PC-9 (cell line): ENCODE measurements around the gene C3orf18. TPM values are rescaled to one million over a fixed set of nuclear protein-coding genes. Genes with fewer than 3 reads are reported as not detected.
A peak's percentile ranks its signal among the peaks of the same experiment; 100 is the strongest.

Experiments used
- BruUV-seq: library from RNA; stranded (reverse); fragments of 400-500 nt; replicated peaks from 2 replicates; lab custom pipeline; 2021; lab: Mats Ljungman, UMichigan
- CTCF ChIA-PET: fragments of 300-600 bp; sonication (Branson Sonifier 250); formaldehyde crosslinking; loops from one replicate; lab custom pipeline; 2022; ENCODE audit warnings: antibody characterized with exemption; lab: Charles Lee
- POLR2A ChIA-PET: fragments of 300-600 bp; sonication (Branson Sonifier 250); formaldehyde crosslinking; loops from one replicate; lab custom pipeline; 2022; ENCODE audit warnings: antibody characterized with exemption; ENCODE audit not compliant: unreplicated experiment; lab: Charles Lee
- DNase-seq, 2 experiments: peaks; one replicate each; pipeline versions ENCODE4 v3.0.0 to v3.0.0-alpha.2; 2015 to 2022; ENCODE audit warnings: mixed read lengths in 1 of 2
- H2AFZ ChIP-seq: fragments of 200-600 bp; sonication (generic); 2 replicates; pipeline ENCODE4 v1.8.1; 2017; ENCODE audit warnings: antibody characterized with exemption
- H3F3A ChIP-seq: fragments of 200-600 bp; sonication (generic); 2 replicates; pipeline ENCODE4 v1.8.1; 2017; ENCODE audit warnings: antibody characterized with exemption, mild to moderate bottlenecking, low read depth; ENCODE audit not compliant: insufficient read depth
- H3K27ac ChIP-seq: fragments of 200-600 bp; sonication (generic); 2 replicates; pipeline ENCODE4 v1.6.1; 2016; ENCODE audit warnings: mixed run types
- H3K27me3 ChIP-seq: fragments of 200-600 bp; sonication (generic); 2 replicates; pipeline ENCODE4 v1.6.1; 2016; ENCODE audit warnings: low read depth, mixed run types; ENCODE audit not compliant: insufficient read depth
- H3K36me3 ChIP-seq: fragments of 200-600 bp; sonication (generic); 2 replicates; pipeline ENCODE4 v1.6.1; 2016; ENCODE audit warnings: low read depth, mixed run types
- H3K4me1 ChIP-seq: fragments of 200-600 bp; sonication (generic); replicated peaks from 2 replicates; pipeline ENCODE4 v1.6.1; 2016; ENCODE audit warnings: mixed run types; ENCODE audit not compliant: insufficient read depth
- H3K4me2 ChIP-seq: fragments of 200-600 bp; sonication (generic); 2 replicates; pipeline ENCODE4 v1.6.1; 2017; ENCODE audit warnings: mixed run types
- H3K4me3 ChIP-seq: fragments of 200-600 bp; sonication (generic); 2 replicates; pipeline ENCODE4 v1.6.1; 2016; ENCODE audit warnings: mixed run types
- H3K79me2 ChIP-seq: fragments of 200-600 bp; sonication (generic); 2 replicates; pipeline ENCODE4 v1.6.1; 2017; ENCODE audit warnings: low read depth, mixed run types
- H3K9me2 ChIP-seq: fragments of 200-600 bp; sonication (generic); 2 replicates; pipeline ENCODE4 v1.8.1; 2017; ENCODE audit warnings: mild to moderate bottlenecking; ENCODE audit not compliant: insufficient read depth
- H3K9me3 ChIP-seq: fragments of 200-600 bp; sonication (generic); 2 replicates; pipeline ENCODE4 v1.8.1; 2016; ENCODE audit warnings: low read depth; ENCODE audit not compliant: insufficient read depth
- H4K20me1 ChIP-seq: fragments of 200-600 bp; sonication (generic); 2 replicates; pipeline ENCODE4 v1.8.1; 2017; ENCODE audit not compliant: insufficient read depth
- CTCF ChIP-seq: fragments of 200-600 bp; sonication (generic); conservative IDR thresholded peaks from 2 replicates; pipeline ENCODE4 v1.6.1; 2017; ENCODE audit warnings: mixed run types, antibody characterized with exemption, mild to moderate bottlenecking, moderate library complexity
- EZH2 ChIP-seq: fragments of 200-600 bp; sonication (generic); IDR thresholded peaks from 2 replicates; pipeline ENCODE4 v1.8.0; 2017; ENCODE audit warnings: antibody characterized with exemption, low read depth
- intact Hi-C: fragments of 100-400 bp; cut with micrococcal nuclease; formaldehyde crosslinking; loops from one replicate; pipeline ENCODE4 v1.10.0; 2022; ENCODE audit not compliant: unreplicated experiment
- total RNA-seq: library from RNA; stranded (reverse); gene quantifications from 2 replicates; pipeline ENCODE4 v1.2.3, GENCODE V29; 2021

The C3orf18 gene
- total RNA-seq, 1 experiment from 2014 or later, result 7.5 TPM

- Histone ChIP-seq H3K4me3 (no peak overlapping the region), H3K27me3 (no peaks in the 10 kb centered on the region), H3K4me2 (peak overlapping the region; percentile 33), H4K20me1 (no peaks in the 10 kb centered on the region), H3K27ac (peak overlapping the region; percentile 32; the same call in 1 of the 2 replicates), H3K9me3 (no peaks in the 10 kb centered on the region), H3F3A (peaks cover 9% of the 10 kb centered on the region; the same call in 1 of the 2 replicates), H3K79me2 (no peaks in the 10 kb centered on the region), H3K36me3 (no peaks in the 10 kb centered on the region), H3K4me1 (peaks cover 48% of the 10 kb centered on the region), H3K9me2 (no peaks in the 10 kb centered on the region), H2AFZ (no peak overlapping the region)
- CTCF ChIA-PET, result no interaction called here
- peak in 1 of 2 experiments; percentile 62 for DNase-seq
- intact Hi-C loops, result loop anchor here (2.0 kb wide), 1 partner anchor 341 kb away; no protein-coding TSS in a partner anchor
- TF ChIP-seq EZH2 (no peak), CTCF (no peak)
- BruUV-seq, result no TSS peak
- POLR2A ChIA-PET, result no interaction called here
Measured at GRCh38 chr3:50605901-50606326, 38.4 kb upstream of the C3orf18 start.

GRCh38 chr3:50604628-50605588 is 37.4 kb upstream of the C3orf18 start:
- Histone ChIP-seq H2AFZ (no peak overlapping the region), H3K4me3 (no peak overlapping the region), H3K79me2 (no peaks in the 10 kb centered on the region), H3K9me2 (no peaks in the 10 kb centered on the region), H3K4me1 (peaks cover 50% of the 10 kb centered on the region), H3K27me3 (no peaks in the 10 kb centered on the region), H3K27ac (peak overlapping the region; percentile 32; the same call in 1 of the 2 replicates), H3F3A (peaks cover 9% of the 10 kb centered on the region; the same call in 1 of the 2 replicates), H3K9me3 (no peaks in the 10 kb centered on the region), H3K4me2 (peak overlapping the region; percentile 33), H4K20me1 (no peaks in the 10 kb centered on the region), H3K36me3 (no peaks in the 10 kb centered on the region)
- no peak for TF ChIP-seq EZH2
- TF ChIP-seq CTCF, result no peak
- intact Hi-C loops, result loop anchor here (2.0 kb wide), 1 partner anchor 340 kb away; no protein-coding TSS in a partner anchor
- BruUV-seq, result TSS peak; percentile 13
- ChIA-PET POLR2A (no interaction called here), CTCF (interaction anchor here (0.7 kb wide), 1 partner anchor 767 kb away, joined by 3 read pairs; no protein-coding TSS in a partner anchor)
- DNase-seq, result peak; percentile 74 to 89

DNA sequence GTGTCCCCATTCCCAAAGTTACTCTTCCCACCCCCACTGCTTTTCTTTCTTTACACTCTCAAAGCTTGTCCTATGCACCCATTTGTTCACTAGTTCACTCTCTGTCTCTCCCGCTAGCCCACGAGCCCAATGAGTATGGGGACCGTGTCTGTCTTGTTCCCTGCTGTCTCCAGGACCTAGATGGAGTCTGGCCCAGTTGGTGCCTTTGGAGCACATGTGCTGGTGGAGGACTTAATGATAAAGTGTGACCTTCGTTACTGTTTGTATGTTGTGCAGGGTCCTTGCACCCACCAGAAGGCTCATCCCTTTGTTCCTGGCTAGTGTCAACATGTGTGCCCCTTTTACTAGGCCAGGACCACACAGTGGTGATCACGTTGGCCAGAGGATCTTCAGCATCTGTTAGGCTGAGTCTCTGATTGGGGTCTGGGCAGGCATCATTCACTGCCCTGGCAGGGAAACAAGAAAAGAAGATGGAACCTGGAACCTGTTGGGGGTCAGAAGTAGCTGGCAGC is 36.6 kb upstream of the C3orf18 start:
- H3K27ac ChIP-seq, result no peak overlapping the region
- no peaks in the 10 kb centered on the region for H3K79me2 ChIP-seq
- intact Hi-C loops, result loop anchor here (2.0 kb wide), 1 partner anchor 339 kb away; no protein-coding TSS in a partner anchor
- H3K27me3 ChIP-seq, result no peaks in the 10 kb centered on the region
- no peak overlapping the region for H3K4me3 ChIP-seq
- no peaks in the 10 kb centered on the region for H4K20me1 ChIP-seq
- no peak for TF ChIP-seq EZH2
- no peak for TF ChIP-seq CTCF
- peaks cover 9% of the 10 kb centered on the region; the same call in 1 of the 2 replicates for H3F3A ChIP-seq
- H3K4me2 ChIP-seq, result no peak overlapping the region
- H3K36me3 ChIP-seq, result no peaks in the 10 kb centered on the region
- no peak overlapping the region for H2AFZ ChIP-seq
- ChIA-PET CTCF (interaction anchor here (0.7 kb wide), 1 partner anchor 767 kb away, joined by 3 read pairs; no protein-coding TSS in a partner anchor), POLR2A (no interaction called here)
- no peaks in the 10 kb centered on the region for H3K9me3 ChIP-seq
- H3K9me2 ChIP-seq, result no peaks in the 10 kb centered on the region
- H3K4me1 ChIP-seq, result peaks cover 50% of the 10 kb centered on the region
- no peak for DNase-seq
- no TSS peak for BruUV-seq
